AG04449 (cell line): ENCODE data around the gene RAB25.

ENCODE experiments used
- CTCF ChIA-PET: fragments of 350-600 bp; formaldehyde crosslinking; extraction: SDS; loops from one replicate; lab custom pipeline; 2021; ENCODE audit warnings: antibody characterized with exemption; lab: Yijun Ruan, JAX
- POLR2A ChIA-PET: fragments of 400-600, 350-600 bp; formaldehyde crosslinking; extraction: SDS; loops from one replicate; lab custom pipeline; 2020; ENCODE audit warnings: antibody characterized with exemption, inconsistent platforms; lab: Yijun Ruan, JAX
- DNase-seq: peaks from one replicate; pipeline ENCODE4 v3.0.0-alpha.2; 2010; ENCODE audit warnings: low read depth, low spot score
- H3K4me3 ChIP-seq: 2 replicates; pipeline ENCODE4 v1.5.1; 2011; ENCODE audit warnings: low read depth, mild to moderate bottlenecking, control low read depth, low read length
- CTCF ChIP-seq: IDR thresholded peaks from one replicate; pipeline ENCODE4 v1.5.1; 2011; ENCODE audit warnings: mild to moderate bottlenecking, moderate library complexity, low read length, control low read depth, inconsistent platforms; ENCODE audit not compliant: insufficient read depth; ENCODE audit errors: missing control alignments

Gene RAB25

GRCh38 chr1:156098784-156099183 lies 37.8 kb downstream of the RAB25 start:
- ChIA-PET CTCF (interaction anchor here (0.8 to 29.5 kb wide), 8 partner anchors 5 to 133 kb away, joined by 3 to 1837 read pairs (median 6); partner anchors contain the start of genes LMNA, SEMA4A and SLC25A44), POLR2A (interaction anchor here (1.4 to 4.6 kb wide), 2 partner anchors 29 to 44 kb away, joined by 3 to 47 read pairs; no protein-coding TSS in a partner anchor)
- no peak for DNase-seq
- no peak overlapping the region for H3K4me3 ChIP-seq
- TF ChIP-seq CTCF: no peak

- ChIA-PET CTCF (interaction anchor here (0.7 to 29.5 kb wide), 8 partner anchors 6 to 219 kb away, joined by 3 to 1837 read pairs (median 6); partner anchors contain the start of genes LMNA and SEMA4A), POLR2A (interaction anchor here (0.6 to 4.6 kb wide), 3 partner anchors 29 to 218 kb away, joined by 3 to 47 read pairs (median 3); no protein-coding TSS in a partner anchor)
- no peak for TF ChIP-seq CTCF
- H3K4me3 ChIP-seq: no peak overlapping the region
- DNase-seq: no peak
Measured at GRCh38 chr1:156099282-156099681, 38.3 kb downstream of the RAB25 start.

DNA sequence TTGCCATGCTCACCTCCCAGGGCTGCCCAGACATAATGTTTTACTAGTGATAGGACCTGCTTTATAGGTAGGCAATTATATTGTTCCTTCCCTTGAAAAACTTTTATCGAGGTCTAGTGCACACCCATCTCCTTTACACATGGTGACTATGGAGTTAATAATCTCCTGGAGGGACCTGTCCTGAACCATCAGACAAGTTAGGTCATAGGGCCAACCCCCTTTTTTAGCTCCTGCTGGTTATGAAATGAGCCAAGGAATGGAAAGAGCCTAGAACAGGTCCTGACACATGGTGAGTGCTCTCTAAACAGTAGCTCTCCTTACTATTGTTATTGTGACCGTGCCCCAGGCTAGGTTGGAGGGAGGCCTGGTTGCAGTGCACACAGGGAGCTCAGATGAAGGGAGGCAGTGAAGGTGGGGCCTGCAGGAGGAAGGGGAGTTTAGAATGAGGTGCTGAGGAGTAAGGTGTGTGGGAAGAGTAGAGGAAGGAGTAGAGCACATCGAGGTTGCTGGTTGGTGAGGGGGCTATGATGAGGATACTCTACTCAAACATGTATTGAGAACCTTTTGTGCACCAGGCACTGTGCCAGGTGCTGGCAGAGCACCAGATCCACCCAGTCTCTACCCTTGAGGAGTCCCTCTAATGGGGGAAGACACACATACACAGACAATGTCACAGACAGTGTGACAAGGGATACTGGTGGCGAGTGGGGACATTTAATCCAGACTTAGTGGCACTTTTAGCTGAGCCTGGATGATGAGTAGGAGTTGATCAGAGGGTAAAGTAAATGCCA lies 39.4 kb downstream of the RAB25 start:
- DNase-seq: no peak
- POLR2A ChIA-PET: interaction anchor here (4.6 kb wide), 1 partner anchor 28 kb away, joined by 47 read pairs; no protein-coding TSS in a partner anchor
- TF ChIP-seq CTCF: no peak
- CTCF ChIA-PET: interaction anchor here (0.9 to 29.5 kb wide), 6 partner anchors 7 to 219 kb away, joined by 3 to 1837 read pairs (median 11); partner anchors contain the start of genes LMNA and SEMA4A
- H3K4me3 ChIP-seq: no peak overlapping the region

GRCh38 chr1:156101880-156102279 lies 40.9 kb downstream of the RAB25 start:
- no peak for TF ChIP-seq CTCF
- ChIA-PET CTCF (interaction anchor here (0.7 to 29.5 kb wide), 5 partner anchors 8 to 127 kb away, joined by 3 to 1837 read pairs (median 15); partner anchors contain the start of genes LMNA, MEX3A and SEMA4A), POLR2A (interaction anchor here (0.6 to 5.9 kb wide), 3 partner anchors 14 to 36 kb away, joined by 5 to 62 read pairs (median 60); partner anchors contain the start of gene LMNA)
- H3K4me3 ChIP-seq: no peak overlapping the region
- DNase-seq: no peak

DNA sequence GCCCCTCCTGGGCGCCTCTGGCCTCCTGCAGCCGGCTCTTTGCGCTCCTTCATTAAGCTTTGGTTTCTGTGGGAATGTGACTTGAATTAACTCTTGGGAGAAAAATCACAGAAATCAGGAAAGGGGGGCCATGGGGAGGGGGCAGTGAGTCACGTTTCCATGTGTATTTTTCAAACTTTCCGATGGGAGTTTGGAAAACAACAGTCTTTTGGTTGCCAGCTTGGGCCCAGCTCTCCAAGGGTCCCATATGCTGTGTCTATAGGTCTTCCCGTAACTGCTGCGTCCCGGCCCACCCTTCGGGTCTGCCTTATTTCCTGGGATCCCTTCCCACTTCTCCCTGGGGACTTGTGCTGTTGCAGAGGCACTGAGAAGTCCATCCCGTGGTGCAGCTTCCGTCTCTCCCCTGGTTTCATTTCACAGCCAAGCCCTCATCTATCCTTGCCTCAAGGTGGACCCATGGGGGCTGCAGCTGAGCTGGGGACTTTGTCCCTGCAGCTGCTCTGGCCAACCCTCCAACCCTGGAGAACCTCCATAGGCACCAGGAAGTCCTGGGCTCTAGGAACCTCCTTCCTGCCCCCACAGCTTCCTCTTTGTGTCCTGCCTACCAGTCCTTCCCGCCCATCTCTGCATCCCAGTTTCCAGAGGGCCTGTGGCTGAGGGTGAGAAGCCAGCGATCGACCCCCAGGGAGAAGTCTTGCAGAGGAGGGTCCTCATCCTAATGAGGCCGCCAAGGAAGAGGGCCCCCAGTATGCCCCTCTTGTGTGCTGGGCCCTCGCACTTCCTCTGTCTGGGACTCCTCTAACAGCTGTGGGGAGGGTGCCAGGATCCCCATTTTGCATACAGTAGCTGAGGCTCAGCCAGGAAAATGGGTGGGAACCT lies 41.9 kb downstream of the RAB25 start:
- peak overlapping the region; percentile 23; the same call in 1 of the 2 replicates for H3K4me3 ChIP-seq
- DNase-seq: no peak
- POLR2A ChIA-PET: interaction anchor here (0.5 to 5.9 kb wide), 11 partner anchors 13 to 131 kb away, joined by 3 to 62 read pairs (median 4); partner anchors contain the start of genes LMNA and MEX3A
- TF ChIP-seq CTCF: no peak
- CTCF ChIA-PET: interaction anchor here (0.7 to 29.5 kb wide), 5 partner anchors 9 to 126 kb away, joined by 3 to 1837 read pairs (median 15); partner anchors contain the start of genes LMNA, MEX3A and SEMA4A
